GM21423 (cell line): ENCODE results near the gene GALM.
"Not testable (repeated sequence)": the region's sequence is repeated elsewhere in the genome, so short reads cannot be mapped to it uniquely, and the experiment has no call there.

Experiments
- ATAC-seq: cut with Tn5 transposase; IDR thresholded peaks from one replicate; pipeline ENCODE4 v1.9.1; 2021; ENCODE audit warnings: mild to moderate bottlenecking, moderate library complexity; ENCODE audit not compliant: unreplicated experiment

GALM gene

DNA sequence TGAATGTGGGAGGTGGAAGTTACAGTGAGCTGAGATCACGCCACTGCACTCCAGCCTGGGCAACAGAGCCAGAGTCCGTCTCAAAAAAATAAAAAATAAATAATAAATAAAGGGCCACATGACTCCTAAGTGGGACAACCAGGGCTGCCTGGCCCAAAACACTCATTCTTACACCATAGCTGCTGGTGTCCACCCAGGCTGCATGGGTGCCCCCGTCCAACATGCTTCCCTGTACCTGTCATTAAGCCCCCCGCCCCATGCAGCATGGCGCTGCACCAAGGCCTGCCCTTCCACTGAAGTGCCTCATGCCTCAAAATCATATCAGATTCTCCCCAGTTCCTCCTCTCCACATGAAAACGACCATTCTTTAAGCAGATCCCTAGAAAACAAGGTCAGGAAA lies 10.8 kb downstream of the GALM start:
- no peak for ATAC-seq

DNA sequence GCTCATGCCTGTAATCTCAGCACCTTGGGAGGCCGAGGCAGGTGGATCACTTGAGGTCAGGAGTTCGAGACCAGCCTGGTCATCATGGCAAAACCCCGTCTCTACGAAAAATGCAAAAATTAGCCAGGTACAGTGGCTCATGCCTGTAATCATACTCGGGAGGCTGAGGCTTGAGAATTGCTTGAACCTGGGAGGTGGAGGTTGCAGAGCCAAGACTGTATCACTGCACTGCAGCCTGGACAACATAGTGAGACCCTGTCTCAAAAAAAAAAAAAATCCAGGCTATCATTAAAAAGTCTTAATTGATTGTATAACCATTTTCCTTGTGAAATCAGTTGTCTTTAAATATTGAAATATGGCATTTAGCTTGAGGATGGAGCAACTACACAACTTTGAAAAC lies 15.0 kb downstream of the GALM start:
- ATAC-seq, result not testable (repeated sequence)

DNA sequence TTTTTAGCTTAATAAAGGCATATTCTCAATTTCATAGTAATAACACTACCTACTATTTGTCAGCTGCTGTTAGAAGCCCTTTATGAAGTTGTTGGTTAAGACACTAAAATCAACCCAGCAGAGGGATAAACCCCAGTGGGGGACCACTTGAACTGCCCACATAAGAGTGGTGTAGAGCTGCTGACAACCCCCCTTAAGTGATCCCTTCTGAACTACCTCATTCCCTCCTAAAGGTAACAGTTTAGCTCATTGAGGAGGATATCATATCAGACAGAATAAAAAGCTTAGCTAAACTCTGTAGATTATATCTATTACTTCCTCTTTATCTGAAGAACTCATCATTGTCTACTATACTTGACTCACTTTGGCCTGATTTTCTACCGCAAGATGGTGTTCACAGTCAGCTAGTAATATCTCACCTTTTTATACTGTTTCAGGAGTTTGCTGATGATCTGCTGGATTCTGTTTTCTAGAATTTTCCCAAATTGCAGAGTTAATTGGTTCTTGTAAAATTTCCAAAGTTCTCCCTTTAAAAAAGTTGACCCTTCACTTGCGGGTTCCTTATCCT lies 16.2 kb downstream of the GALM start:
- ATAC-seq, result no peak

DNA sequence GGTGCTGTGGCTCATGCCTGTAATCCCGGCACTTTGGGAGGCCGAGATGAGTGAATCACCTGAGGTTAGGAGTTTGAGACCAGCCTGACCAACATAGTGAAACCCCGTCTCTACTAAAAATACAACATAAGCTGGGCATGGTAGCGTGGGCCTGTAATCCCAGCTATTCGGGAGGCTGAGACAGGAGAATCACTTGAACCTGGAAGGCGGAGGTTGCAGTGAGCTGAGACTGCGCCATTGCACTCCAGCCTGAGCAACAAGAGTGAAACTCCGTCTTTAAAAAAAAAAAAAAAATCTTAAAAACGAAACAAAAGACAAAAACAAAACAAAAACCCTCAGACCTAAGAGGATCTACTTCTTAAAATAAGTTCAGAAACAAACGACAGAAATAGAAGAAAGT lies 16.7 kb downstream of the GALM start:
- not testable (repeated sequence) for ATAC-seq

DNA sequence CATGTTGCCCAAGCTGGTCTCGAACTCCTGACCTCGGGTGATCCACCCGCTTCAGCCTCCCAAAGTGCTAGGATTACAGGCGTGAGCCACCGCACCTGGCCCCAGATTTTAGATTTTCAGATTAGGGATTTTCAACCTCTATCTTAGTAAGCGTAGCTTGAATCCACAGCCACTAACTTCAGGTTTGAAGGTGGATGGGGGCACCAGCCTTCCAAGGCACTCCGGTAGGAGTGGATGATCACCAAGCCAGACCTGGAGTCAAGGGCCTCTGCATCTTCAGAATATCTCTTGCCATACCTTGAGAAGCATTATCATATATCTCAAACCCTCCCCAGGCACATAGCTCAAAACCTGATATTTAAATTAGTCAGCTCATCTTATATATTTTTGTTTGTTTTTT lies 17.9 kb downstream of the GALM start:
- ATAC-seq, result no peak

DNA sequence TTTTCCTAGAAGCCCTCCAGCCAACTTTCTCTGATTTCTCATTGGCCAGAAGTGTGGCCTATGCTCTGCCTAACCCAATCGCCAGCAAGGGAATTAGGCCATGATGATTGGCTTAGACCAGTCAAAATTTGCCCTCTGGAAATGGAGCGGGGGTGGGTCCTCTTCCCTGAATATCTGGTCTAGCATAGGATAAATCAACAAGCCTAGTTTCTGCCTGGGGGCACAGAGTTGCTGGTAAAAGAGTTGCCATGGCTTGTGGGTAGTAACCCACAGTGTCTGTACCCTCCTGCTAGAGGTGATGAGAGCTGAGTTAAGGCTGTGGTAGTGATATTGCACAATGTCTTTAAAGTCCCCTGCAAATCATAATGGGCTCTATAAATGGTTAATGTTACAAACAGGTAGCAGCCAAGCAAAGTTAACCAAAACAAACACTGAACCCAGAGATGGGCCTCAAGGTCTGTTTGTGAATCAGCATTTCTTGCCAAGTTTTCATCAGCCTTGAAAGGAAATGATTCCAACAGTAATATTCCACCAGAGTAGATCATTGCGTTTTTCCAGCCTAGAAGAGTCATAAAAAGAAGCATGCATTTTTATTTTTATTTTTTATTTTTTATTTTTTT lies 19.3 kb downstream of the GALM start:
- ATAC-seq, result no peak

DNA sequence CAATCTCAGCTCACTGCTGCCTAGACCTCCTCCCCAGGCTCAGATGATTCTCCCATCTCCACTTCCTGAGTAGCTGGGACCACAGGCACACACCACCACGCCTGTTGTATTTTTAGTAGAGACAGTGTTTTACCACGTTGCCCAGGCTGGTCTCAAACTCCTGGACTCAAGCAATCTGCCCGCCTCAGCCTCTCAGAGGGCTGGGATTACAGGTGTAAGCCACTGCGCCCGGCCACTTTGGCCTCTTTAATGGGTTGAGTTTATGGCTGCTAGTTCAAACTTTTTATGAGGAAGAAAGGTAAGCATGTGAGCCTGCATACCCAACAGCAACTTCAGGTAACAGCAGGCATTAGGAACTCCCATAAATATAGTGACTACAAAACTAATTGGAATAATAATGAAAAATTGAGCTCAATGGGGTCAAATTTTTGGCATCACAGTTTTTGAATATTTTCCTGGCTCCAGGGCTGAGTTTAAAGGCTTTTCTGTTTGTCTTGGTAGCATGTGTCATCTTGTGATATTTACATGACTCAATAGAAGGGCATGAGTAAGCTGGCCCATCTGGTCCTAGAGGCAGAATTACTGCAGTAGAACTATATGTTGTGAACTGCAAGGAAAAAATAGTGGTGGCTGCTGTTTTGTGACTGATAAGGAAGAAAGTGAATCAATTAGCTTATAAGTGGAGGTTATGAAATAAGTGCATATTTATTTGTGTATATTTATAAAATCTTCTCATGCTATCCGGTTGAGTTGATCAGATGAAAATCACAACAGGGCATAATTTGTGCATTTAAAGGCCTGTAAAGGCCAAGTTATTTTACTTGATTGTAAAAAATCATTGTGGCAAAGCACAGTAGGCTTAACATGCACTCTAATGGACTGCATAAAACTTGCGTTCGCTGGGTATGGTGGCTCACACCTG lies 24.8 kb downstream of the GALM start:
- no peak for ATAC-seq

DNA sequence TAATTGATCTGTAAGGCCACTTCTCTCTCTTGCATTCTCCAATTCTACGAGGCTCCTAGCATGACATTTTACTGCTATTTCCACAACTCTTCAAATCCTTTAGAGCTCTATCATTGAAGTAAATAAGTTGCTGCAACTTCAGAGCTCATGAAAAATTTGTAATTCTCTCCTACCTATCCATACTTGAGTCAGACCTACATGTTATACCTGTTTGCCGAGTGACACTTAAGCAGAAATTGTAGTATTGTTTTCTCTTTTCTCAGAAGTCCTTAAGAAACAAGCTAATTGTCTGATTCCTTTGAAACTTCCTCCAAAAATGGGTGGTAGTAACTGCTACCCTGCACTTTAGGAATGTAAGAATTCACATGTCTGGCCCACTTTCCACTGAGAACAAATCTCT lies 26.1 kb downstream of the GALM start:
- ATAC-seq, result no peak

DNA sequence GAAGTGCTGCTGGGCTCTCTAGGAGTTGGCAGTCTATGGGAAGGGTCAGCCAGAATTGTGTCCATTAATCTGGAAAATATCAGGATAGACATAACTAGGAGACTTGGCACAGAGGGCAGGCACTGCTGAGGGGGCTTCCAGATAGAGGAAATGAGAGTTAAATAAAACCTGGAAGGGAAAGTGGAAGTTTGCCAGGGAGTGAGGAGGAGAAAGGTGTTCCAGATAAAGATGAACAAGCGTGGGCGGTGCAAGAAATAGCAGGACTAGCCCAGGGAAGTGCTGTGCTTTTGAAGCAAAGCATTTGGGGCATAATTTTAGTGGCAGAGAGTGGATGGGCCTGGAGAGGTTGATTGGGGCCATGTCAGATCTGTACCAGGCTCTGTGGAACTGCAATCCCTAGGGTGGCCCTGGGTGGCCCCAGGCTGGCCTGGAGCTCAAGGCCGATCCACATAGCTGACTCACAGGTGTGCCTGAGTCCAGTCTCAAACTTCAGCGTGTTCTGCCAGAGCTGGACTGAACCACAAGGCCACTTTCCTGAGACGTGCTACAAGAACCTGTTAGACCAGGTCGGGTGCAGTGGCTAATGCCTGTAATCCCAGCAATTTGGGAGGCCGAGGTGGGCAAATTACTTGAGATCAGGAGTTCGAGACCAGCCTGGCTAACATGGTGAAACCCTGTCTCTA lies 26.9 kb downstream of the GALM start:
- no peak for ATAC-seq

DNA sequence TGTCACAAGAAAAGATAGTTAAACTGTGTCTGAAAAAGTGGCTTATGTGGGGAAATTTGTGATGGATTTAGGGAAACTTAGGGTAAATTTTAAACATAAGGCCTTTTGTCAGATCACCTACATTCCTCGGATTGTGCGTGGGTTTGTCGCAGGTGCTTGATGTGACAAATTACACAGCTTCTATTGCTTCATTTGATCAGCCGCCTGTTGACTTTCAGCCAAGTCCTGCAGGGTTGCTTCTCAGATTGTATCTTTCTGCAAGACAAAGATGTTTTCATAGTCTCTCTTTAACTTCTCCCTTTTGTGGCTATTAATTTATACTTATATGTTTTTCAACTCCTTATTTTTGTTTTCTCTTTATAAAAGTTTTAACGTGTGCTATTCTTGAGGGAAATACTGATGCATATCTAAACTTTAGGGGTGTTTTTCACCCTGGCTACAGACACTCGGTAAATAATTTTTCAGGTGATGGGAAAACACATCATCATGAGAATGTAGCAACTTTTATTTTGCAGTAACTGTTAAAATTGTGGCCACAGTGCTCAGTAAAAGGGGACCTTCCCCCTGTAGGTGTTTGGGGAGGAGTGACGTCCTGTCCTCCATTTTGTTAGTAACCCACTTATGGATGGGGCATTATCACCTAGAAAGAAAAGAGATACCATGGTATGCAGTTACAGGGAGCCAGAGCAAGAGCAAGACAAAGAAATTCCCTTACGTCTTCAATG lies 31.4 kb downstream of the GALM start:
- ATAC-seq, result no peak

DNA sequence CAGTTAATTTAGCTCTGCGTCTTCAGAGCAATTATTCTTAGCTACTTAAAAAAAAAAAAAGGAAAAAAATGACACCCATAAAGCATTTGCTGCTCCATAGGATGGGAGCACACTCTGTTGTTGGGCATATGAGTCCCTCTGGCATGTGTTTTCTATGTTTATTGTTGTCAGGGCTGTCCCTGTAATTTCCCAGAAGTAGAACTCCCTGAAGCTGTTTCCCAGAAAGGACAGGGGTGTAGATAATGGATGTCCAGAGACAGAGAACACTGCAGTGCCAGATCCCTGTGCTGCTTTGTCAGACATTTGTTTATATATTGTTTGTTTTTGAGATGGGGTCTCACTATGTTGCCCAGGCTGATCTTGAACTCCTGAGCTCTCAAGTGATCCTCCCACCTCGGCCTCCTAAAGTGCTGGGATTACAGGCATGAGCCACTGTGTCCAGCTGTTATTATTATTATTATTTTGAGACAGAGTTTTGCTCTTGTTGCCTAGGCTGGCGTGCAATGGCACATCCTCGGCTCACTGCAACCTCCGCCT lies 32.6 kb downstream of the GALM start:
- no peak for ATAC-seq

DNA sequence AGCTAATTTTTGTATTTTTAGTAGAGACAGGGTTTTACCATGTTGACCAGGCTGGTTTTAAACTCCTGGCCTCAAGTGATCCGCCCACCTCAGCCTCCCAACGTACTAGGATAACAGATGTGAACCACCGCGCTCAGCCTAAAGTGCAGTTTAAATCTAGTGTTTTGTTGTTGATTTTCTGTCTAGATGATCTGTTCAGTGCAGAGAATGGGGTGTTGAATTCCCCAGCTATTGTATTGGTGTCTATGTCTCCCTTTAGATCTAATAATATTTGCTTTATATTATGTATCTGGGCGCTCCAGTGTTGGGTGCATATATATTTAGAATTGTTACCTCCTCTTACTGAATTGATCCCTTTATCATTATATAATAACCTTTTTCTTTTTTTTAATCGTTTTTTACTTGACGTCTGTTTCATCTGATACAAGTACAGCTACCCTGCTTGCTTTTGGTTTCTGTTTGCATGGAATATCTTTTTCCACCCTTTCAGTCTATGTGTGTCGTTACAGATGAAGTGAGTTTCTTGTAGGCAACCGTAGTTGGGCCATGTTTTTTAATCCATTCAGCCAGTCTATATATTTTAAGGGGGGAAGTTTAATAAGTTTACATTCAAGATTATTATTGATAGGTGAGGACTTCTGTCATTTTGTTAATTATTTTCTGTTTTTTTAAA lies 34.3 kb downstream of the GALM start:
- no peak for ATAC-seq

DNA sequence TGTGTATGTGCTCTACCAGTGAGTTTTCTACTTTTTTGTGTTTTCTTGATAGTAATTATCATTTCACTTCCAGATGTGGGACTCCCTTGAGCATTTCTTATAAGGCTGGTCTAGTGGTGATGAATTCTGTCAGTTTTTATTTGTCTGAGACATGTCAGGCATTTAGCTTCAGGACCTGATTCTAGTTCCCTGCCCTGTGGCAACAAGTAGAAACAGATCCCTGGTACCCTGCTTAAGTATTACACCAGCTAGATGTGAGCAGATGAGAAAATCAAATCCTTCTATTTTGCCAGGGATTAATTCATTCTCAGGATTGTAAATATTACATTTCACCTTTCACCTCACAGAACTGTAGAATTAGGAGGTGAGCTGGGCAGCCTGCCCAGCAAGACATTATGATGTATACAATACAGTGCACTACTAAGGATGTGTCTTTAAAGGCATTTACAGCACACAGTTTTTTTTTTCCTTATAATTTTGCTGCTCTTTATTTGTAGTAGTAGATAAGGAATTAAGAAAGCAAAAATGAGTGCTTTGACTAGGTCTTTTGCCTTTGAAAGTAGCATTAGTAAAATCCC lies 35.1 kb downstream of the GALM start:
- ATAC-seq, result no peak

DNA sequence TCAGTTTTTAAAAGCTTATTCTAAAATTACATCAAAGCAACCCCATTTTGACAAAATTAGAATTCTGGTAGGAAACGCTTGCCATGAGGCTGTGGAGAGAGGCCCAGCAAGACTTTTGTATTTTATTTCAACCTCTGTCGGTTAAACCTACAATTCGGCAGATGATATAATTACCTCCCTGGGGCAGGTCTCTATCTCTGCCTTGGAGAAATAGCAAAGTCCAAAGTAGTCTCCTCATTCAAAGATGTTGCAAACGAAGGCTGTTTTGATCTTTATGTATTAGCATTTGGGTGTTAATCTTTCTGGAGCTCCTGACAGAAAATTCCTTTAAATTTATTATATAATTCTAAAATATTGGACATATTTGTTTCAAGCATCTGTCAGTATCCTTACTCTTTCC lies 35.6 kb downstream of the GALM start:
- ATAC-seq, result no peak

DNA sequence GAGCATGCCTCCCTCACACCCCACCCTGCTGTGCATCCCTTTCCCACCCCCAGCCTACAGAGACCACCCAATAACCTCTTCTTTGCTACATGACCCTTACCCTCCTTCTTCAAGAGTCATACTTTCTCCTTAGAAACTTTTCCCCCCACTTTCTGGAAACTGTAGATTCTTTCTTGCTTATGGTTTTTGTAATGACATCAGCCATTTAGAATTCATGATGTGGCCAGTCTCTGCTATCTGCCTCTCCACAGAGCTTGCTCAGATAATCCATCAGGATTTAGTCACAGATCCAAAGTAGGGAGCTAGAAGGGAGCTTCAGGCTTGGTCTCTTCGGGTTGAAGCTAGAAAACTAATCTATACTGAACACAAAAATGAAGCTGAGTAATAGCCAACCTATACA lies 36.5 kb downstream of the GALM start:
- no peak for ATAC-seq

DNA sequence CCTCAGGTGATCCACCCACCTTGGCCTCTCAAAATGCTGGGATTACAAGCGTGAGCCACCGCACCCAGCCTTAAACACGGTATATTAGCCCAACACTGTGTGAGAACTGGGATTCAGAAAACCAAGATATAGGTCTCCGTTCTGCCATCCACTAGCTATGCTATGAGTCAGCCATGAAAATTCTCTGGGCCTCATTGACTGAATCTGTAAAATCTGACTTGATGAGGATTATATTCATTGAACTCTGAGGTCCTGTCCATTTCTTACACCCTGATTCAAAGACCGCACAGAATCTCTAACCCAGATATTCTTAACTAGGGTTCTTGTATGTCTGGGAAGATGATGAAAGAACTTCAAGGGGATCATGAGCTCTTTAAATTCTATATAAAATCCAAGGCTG lies 37.4 kb downstream of the GALM start:
- not testable (repeated sequence) for ATAC-seq

DNA sequence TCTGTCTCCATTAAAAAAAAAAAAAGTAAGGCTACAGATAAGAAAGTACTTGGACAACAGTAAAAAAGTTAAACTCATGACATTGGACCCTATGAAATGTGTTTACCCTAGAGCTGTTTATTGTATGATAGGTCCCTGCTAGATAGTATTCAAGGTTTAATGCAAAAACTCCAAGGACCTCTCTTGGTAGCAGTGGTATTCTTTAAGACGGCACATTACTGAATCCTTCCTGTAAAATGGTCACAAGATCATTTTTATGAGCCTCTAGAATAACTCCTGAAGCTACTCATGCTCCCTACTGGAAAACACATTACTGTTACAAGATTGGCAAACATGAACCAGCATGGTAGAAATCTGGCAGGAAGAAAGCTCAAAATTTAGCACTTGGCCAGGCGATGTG lies 38.8 kb downstream of the GALM start:
- ATAC-seq, result no peak

DNA sequence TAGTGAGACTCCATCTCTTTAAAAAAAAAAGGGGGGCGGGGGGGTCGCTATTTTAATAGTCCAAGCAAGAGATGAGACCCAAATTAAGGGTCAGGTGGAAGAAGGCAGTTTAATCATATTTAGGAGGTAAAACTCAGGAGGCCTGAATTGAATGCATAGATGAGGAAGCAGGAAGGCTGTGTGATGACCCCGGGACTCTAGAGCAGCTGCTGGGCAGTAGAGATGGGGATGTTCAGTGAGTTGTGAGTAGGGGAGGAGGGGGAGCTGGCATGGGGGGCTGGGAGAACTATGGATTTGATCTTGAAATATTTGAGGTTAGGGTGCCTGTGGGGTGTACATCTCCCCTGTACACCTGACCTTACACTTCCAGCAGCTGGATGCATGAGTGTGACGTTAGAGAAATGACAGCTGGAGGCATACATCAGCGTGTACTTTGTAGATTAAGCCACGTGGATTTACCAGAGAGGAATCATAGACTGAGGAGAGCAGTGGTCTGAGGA lies 41.0 kb downstream of the GALM start:
- ATAC-seq, result no peak

DNA sequence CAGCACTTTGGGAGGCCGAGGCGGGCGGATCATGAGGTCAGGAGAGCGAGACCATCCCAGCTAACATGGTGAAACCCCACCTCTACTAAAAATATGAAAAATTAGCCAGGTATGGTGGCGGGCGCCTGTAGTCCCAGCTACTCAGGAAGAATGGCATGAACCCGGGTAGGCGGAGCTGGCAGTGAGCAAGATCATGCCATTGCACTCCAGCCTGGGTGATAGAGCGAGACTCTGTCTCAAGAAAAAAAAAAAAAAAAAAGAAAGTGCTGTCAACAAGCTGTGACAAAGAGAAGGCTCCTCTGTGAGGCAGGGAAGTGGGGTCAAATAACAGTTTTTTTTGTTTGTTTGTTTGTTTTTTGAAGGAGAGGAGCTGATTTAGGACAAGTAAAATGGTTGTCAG lies 42.6 kb downstream of the GALM start:
- ATAC-seq, result not testable (repeated sequence)
